Activated CD4-positive, alpha-beta T cell treated with anti-CD3 and anti-CD28 coated beads, Interleukin-2, Interleukin-6, amounts not matched to agents 100 ng/mL and 50 ng/mL, durations not matched to agents 16 hours and 8 hours (primary cell): ENCODE results near the gene UBE2F.

Source experiments
- DNase-seq: peaks from one replicate; pipeline ENCODE4 v3.0.0-alpha.2; 2020

UBE2F gene, protein sequence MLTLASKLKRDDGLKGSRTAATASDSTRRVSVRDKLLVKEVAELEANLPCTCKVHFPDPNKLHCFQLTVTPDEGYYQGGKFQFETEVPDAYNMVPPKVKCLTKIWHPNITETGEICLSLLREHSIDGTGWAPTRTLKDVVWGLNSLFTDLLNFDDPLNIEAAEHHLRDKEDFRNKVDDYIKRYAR

DNA sequence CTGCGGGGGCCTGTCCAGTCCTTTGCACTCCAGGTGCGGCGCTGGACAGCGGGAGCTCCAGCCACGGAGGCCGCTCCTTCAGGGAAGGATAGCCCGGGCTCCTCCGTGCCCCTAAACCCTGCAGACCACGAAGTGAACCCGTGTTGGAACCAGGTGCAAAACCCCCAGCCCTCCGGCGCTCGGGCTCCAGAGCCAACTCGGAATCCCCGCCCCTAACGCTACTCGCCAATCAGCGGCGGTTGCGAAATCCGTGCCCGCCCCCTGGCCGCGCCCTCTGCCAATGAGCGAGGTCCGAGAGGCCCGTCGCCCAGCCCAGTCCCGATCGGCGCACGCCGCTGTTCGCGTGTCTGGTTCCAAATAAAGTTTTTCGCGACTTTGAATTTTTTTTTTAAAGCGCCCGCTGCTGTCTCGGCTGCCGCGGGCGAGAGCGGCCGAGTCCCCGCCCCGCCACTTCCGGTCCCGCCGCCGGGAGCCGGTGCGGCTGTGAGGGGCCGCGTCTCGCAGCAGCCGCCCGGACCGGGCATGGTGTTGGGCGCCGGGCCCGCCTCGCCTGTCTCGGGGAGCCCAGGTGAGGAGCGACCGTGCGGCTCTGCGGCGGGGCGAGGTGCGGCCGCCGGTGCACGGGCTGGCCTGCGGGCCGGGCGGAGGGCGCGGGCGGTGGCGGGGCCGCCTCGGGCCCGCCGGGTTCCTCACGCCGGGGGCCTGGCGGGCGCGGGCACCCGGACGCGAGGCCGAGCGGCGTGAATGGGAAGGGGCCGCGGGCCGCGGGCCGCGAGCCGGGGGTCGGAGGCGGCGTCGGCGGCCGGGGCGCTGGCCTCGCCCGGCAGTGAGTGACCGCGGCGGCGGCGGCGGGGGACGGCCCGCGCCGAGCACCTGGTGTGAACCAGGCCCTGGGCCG is at the start of gene UBE2F:
Gene UBE2F, plus strand, starts transcription at position 450 of the 898 bp plus-strand sequence. CDS start 6,094 bp downstream, outside the sequence.
- peak; percentile 97 for DNase-seq

DNA sequence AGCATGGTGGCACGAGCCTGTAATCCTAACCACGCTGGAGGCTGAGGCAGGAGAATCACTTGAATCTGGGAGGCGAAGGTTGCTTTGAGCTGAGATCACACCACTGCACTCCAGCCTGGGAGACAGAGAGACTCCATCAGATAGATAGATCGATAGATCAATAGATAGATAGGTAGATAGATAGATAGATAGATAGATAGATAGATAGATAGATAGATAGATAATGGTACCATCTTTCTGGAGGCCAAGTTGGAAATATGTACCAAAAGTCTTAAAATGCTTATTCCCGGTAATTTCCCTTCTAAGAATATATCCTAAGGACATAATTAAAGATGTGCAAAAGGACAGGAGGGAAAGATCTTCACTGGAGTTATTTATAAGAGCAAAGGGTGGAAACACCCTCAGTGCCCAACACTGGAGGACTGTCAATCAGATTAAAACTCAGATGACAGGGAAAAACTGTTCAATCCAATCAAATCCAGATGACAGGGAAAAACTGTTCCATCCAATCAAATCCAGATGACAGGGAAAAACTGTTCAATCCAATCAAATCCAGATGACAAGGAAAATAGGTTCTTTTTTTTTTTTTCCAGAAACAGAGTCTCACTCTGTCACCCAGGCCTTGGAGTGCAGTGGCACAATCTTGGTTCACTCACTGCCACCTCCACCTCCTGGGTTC is 49.0 kb upstream of the UBE2F start:
- no peak for DNase-seq

DNA sequence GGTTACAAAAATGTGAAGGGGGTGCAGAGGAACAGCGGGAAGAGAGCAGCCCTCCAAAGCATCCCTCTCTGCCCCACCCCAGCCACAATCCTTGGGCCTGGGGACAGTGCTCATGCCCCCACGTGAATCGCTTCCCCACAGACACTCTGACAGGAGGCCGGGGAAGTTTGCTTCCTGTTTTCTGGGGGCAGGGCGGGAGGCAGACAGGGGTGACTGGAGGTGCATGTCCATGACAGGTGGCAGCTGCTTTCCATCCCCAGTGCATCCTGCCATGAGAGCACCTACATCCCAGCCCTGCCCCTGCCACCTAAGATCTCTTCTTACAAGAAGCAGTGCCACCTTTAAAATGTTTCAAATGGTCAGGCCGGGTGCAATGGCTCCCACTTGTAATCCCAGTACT is 47.2 kb upstream of the UBE2F start:
- DNase-seq: no peak

DNA sequence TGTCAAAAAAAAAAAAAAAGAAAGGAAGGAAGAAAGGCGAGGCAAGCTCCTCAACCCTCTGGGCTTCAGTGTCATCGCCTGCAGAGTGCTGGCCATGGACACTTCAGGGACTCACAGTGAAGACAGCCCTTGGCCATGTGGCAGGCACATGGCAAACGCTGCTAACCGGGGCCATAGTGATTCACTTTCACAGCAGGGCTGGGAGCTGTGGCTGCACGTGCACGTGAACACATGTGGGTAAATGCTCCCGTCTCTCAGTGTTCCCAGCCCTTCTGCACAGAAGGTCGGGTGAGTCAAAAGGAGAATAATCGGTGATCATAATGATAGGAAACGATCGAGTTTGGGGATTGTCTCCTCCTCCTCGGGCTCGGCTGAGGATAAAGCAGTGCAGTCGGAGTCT is 46.1 kb upstream of the UBE2F start:
- DNase-seq: no peak

DNA sequence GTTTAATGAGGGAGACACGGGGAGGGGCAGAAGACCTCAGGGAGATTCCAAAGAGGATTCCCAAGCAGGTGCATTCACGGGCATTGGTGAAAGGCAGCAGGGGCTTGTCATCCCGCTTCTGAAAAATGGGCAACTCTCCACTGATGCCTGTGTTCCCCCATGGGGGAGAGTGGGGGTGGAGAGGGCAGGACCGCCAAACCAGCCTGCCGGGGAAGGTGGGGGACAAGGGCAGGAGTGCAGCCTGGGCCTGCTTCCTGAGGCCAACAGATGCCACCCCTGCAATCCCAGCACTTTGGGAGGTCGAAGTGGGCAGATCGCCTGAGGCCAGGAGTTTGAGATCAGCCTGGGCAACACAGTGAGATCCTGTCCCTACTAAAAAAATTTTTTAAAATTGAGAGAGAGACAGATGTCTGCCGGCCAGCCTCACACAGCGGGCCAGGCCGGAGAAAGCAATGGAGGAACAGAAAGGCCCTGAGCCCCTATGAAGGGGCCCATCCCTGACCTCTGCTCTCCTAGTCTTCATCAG is 44.8 kb upstream of the UBE2F start:
- DNase-seq: no peak

DNA sequence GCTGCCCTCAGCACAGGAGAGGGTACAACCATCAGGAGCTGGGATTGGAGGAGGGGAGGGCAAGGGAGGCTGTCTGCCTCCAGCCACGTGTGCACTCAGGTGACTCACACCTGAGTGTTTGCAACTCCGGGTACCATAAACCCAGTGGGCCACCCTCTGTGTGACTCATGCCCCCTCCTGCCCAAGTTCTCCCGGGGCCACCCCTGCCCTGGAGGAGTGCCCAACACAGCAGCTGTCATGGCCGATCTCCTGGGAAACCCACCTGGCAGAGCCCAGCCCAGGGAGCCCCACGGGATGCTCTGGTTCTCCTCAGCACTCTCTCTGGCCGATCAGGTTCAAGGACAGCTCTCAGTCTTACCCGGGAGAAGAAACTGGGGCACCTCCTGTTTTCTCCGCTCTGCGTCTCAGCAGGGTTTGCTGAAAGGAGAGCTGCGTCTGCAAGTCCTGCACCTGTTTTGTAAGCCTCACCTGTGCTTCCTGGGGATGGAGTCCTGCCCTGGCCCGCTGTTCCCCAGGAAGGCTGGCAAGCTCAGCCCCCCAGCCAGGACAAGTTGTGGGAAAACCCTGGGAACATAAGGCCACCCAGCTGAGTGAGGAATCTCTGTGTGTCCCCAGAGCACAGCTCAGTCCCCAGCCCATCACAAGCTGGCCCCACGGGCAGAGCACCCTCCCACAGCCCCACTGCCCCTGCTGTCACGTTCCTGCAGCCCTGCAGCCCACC is 44.0 kb upstream of the UBE2F start:
- DNase-seq: no peak

DNA sequence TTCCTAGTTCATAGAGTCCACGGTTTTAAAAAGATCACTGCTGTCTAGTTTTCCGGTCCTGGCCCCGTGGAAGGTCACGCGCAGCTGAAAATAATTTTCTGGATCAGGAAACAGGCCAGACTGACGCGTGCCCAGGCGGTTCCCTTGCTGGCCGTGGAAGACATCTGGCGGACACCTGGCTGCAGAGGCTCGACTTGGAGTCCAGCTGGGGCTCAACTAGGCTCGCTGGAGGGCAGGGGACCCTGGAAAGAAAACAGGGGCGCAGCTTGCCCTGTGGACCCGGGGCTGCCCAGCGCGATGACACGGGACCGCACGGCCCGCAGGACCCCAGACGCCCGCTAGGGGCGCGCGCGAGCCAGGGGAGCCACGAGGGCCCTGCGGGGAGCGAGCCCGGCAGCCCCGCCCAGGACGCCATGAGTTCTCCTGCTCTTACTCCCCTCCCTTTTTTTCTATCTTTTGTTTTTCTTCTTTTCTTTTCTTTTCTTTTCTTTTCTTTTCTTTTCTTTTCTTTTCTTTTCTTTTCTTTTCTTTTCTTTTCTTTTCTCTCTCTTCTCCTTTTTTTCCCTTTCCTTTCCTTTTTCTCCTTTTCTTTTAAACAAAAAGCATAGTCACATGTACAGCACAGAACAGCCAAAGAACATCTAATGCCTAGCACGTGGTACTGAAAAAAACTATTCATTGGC is 43.2 kb upstream of the UBE2F start:
- peak; percentile 86 for DNase-seq

DNA sequence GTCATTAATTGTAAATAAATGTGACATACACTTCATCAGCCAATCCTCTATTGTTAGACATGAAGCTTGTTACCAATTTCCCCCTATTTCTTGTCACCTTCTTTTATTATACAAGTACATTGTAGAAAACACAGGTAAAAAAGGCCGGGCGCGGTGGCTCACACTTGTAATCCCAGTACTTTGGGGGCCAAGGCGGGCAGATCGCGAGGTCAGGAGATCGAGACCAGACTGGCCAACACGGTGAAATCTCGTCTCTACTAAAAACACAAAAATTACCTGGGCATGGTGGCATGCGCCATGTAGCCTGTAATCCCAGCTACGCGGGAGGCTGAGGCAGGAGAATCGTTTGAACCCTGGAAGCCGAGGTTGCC is 42.7 kb upstream of the UBE2F start:
- DNase-seq: no peak

DNA sequence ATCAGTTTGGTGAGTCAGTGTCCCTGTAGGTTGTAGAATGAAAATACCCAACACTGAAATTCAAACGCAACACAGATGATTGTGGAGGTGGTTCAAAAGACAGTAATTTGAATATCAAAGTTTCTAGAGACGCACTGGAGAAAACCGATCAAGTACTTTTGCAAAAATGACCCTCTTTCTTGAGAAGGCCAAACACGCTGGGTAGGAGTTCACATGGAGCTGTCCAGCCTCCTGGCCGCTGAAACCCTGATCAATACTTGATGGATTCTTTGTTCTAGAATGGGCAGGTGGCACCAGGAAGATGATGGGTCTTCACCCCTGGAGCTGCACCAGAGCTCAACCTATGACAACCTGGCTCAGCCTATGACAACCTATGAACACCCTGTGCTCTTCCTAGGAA is 39.7 kb upstream of the UBE2F start:
- no peak for DNase-seq

DNA sequence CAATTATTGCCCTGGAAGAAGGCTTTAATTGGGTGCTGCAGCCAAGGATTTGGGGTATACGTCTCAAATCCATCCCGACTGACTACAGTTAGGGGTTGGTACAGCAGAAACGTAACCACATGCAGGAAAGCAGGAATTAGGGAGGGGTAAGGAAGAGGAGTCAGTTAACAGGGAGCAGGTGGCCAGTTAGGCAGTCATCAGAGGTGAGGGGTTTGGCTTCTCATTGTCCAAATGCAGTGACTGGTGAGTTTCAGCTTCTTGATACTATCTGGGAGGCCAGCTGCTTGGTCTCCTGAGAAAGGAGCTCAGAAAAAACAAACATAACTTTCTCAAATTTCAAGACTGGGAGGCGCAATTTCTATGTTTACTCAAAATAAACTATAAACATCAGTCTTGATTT is 38.8 kb upstream of the UBE2F start:
- no peak for DNase-seq

DNA sequence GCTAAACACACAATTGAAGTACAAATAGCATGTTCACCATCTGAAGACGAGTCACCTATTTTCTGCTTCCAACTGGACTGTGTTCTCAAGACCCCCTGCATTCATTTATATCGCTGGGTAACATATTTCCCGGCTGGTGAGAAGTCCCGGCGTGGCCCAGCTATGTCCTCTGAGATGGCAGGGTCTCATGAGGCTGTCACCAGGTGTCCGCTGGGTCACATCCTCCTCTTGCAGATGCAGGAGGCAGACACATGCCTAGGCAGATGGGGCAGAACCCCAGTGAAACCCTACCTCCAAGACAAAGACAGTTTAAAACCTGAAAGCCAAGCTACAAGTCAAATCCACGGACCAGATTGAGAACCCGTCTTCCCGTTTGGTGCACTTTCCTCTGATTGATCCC is 36.8 kb upstream of the UBE2F start:
- DNase-seq: no peak

DNA sequence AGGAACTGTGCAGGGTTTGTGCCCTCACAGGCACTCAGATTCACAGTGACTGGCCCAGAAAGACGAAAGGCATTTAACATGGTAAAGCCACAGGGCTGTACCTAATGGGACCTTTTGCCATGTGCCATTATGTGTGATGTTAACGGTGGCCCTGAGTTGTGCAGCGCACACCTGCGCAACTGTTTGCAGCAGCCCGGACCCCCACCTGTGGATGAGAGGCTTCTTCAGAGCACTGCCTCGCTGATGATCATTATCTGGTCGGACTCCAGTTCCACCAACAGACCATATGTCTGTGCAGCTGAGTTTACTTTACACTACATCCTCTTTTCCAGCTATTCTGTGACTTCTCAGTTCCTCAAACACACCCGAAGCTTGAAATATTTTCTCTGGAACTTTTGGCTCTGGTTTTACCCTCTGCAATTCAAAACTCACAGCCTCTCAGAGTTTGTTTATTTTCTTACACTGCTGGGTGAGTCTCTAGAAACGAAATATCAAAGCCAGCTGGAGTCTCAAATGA is 35.6 kb upstream of the UBE2F start:
- DNase-seq: no peak

DNA sequence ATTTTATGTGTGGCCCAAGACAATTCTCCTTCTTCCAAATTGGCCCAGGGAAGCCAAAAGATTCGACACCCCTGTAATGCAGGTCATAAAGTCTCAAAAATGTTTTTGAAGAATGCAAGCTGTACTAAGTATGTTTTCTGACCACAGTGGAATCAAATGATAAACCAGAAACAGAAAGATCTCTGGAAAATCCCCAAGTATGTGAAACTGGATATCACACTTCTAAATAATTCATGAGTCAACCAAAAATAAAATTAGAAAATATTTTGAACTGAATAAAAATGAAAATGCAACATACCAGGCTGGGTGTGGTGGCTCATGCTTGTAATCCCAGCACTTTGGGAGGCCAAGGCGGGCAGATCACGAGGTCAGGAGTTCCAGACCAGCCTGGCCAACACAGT is 34.1 kb upstream of the UBE2F start:
- DNase-seq: peak; percentile 5

DNA sequence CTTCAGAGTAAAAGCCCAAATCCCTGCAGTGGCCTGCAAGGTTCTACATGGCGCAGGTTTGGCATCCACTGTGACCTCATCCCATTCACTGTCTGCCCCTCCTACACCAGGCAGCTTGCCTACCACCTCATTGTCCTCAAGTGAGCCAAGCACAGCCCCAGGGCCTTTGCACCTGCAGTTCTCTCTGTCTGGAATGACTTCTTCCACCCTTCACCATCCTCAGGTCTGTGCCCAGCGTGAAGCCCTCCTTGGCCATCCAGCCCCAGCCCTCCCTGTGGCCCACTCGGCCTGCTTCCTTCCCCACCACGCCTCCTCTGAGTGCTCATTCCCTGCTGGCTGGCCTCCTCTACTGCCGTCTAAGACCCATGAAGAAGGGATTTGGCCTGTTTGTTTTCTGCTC is 32.6 kb upstream of the UBE2F start:
- DNase-seq: no peak

DNA sequence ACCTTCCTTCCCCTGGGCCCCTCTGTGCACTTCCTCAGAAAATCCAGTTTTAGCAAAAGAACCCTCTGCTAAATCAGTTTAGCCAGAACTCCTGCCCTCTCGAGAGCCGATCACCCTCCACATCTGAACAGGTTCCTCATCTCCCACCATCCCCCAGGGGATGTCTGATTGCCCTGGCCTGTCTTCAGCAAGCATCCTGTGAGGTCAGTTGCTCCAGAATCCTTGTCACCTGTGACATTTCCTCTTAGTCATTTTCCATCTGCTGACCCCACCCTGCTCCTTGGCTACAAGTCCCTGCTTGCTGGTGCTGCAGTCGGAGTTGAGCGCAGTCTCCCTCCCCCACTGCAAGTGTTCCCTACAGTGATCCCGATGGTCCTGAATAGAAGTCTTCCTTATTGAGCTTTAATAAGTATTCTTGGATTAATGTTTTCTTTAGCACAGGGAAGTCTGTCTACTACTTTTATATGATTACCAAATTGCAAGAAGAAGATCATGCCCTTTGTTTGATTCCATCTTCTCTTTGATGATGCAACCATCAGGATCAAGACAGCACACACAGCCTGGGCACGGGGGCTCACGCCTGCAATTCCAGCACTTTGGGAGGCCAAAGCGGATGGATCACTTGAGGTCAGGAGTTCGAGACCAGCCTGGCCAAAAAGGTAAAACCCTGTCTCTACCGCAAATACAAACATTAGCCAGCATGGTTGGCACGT is 30.9 kb upstream of the UBE2F start:
- no peak for DNase-seq

DNA sequence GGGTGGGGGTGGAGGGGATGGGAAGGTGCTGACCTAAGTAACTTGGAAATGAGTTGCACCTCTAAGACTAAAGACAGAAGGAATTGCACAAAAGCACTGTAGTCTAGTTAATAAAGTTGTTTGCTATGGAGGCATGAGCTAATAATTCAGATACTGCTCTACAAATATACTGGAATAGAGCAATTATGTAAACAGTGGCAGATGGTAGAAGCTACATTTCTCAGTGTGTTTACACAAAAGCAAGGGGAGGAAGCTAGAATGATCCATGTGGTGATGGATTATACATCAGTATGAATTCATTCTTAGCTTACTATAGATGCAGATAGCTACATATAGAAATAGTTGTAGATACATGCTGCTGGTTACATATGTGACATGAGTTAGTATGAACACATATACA is 27.6 kb upstream of the UBE2F start:
- DNase-seq: no peak

DNA sequence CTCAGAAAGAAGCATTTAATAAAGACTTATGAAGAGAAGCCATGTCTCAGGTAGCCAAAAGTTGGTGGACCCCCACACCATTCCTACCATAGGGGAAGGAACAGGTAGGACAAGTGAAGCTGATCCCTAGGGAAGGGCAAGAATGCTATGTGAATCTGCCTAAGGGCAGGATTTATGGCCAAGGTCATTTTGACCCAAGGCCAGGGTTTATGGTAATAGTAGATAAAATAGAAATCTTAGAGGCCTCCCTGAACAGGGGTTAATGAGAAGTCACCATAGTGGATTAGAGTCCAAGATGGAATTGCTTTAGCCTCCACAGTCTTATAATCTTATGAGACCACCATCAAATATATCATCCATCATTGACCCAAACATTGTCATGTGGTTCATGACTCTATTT is 26.0 kb upstream of the UBE2F start:
- no peak for DNase-seq

DNA sequence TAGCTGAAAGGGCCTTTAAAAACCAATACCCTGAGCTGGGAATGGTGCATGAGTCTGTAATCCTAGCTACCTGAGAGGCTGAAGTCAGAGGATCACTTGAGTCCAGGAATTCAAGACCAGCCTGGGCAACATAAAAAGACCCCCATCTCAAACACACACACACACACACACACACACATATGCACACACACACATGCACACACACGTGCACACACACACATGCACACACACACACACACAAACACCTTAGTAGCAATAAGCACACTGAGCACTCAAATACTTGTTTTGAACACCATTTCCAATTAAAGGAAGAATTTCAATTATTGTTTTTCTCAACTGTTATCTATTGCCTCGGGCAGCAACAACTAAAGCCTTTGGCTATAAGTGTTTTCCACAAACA is 25.6 kb upstream of the UBE2F start:
- DNase-seq: no peak

DNA sequence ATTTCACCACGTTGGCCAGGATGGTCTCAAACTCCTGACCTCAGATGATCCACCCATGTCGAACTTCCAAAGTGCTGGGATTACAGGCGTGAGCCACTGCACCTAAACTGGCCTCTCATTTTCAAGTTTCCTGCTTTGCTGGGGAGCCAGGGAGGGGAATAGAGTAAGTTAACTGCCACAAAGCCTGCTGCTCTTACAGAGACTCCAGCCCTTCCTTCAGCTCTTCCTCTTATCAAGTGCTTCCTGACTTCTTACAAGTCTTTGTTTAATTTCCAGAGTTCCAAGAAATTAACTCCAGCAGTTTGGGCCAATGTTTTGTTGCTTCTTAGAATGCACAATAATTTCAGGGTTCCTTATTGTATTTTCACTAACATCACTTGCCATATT is 24.3 kb upstream of the UBE2F start:
- DNase-seq: no peak

DNA sequence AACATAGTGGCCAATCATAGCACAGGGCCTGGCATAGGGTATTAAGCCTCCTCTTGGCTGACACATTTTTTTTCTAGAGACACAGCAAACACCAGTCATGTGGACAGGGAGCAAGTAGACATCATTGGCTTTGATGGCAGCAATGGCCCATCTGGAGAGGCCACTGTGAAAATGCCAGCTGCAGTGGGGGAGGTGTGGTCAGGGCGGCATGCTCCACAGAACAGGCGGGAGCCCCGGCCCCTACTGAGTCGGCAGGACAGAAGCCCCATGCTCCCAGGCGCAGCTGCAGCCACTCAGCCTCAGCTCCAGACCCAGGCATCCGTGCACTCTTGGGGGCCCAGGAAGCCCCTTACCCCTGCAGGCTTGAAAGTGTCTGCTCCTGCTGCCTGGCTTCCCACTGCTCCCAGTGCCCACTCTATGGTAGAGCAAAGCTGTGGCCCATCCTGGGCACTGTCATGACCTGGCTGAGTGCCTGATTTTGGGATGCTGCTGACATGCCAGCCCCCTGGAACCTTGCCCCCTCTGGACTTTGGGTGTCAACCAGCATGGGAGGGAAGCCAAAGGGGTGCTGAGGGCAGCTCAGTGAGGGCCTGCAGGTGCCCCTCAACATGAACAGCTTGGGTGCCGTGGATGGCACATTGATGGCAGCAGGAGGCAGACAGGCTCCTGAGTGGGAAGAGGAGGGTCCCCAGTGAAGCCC is 23.3 kb upstream of the UBE2F start:
- no peak for DNase-seq

DNA sequence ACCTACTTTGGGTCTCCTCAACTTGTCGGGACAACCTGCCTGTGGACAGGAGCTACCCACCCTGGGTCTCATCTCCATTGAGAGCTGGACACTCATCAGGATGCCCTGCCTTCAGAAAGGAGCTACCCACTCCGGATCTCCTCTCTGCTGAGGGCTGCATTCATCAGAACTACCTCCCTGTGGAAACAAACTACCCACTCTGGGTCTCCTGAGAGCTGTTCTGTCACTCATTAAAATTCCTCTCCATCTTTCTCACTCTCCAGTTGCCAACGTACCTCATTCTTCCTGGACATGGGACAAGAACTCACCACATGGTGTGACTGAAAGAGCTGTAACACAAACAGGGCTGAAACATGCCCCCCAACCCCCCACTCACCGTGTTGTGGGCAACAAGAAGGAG is 22.5 kb upstream of the UBE2F start:
- DNase-seq: no peak
